Liver (tissue), 3 donors: ENCODE results near the gene STRA6.

ENCODE experiments used
- ATF3 ChIP-seq: IDR thresholded peaks from 2 replicates; pipeline ENCODE4 v1.6.1; 2016; ENCODE audit warnings: antibody characterized with exemption
- CTCF ChIP-seq: fragments of 150-350 bp; IDR thresholded peaks from 2 replicates; pipeline ENCODE4 v1.5.1; 2017; ENCODE audit warnings: improper control_type of control experiment, low read depth, low read length; ENCODE audit not compliant: missing input control
- EGR1 ChIP-seq, 2 donors: IDR thresholded peaks; 2 replicates each; pipeline ENCODE4 v1.6.1; 2016 to 2018; ENCODE audit warnings: antibody characterized with exemption in 2 of 2, low read depth in 2 of 2
- FOXA1 ChIP-seq: IDR thresholded peaks from 2 replicates; pipeline ENCODE4 v1.6.1; 2016; ENCODE audit warnings: antibody characterized with exemption
- HNF4G ChIP-seq: IDR thresholded peaks from 2 replicates; pipeline ENCODE4 v1.6.1; 2016; ENCODE audit warnings: antibody characterized with exemption
- MAX ChIP-seq: IDR thresholded peaks from 2 replicates; pipeline ENCODE4 v1.6.1; 2016; ENCODE audit warnings: antibody characterized with exemption
- RAD21 ChIP-seq, 2 donors: IDR thresholded peaks; 2 replicates each; pipeline ENCODE4 v1.6.1; 2016; ENCODE audit warnings: antibody characterized with exemption in 2 of 2, mild to moderate bottlenecking in 2 of 2
- REST ChIP-seq: IDR thresholded peaks from 2 replicates; pipeline ENCODE4 v1.6.1; 2016; ENCODE audit warnings: antibody characterized with exemption, mild to moderate bottlenecking
- RXRA ChIP-seq, 2 donors: IDR thresholded peaks; 2 replicates each; pipeline ENCODE4 v1.6.1; 2017 to 2018; ENCODE audit warnings: antibody characterized with exemption in 2 of 2, mild to moderate bottlenecking in 1 of 2
- SP1 ChIP-seq: IDR thresholded peaks from 2 replicates; pipeline ENCODE4 v1.6.1; 2018; ENCODE audit warnings: antibody characterized with exemption, mild to moderate bottlenecking
- TAF1 ChIP-seq: conservative IDR thresholded peaks from 2 replicates; pipeline ENCODE4 v1.6.1; 2016; ENCODE audit warnings: antibody characterized with exemption, mild to moderate bottlenecking
- YY1 ChIP-seq: IDR thresholded peaks from 2 replicates; pipeline ENCODE4 v1.6.1; 2016; ENCODE audit warnings: antibody characterized with exemption, mild to moderate bottlenecking
- donor health status: healthy.
- donor health status: healthy.

DNA sequence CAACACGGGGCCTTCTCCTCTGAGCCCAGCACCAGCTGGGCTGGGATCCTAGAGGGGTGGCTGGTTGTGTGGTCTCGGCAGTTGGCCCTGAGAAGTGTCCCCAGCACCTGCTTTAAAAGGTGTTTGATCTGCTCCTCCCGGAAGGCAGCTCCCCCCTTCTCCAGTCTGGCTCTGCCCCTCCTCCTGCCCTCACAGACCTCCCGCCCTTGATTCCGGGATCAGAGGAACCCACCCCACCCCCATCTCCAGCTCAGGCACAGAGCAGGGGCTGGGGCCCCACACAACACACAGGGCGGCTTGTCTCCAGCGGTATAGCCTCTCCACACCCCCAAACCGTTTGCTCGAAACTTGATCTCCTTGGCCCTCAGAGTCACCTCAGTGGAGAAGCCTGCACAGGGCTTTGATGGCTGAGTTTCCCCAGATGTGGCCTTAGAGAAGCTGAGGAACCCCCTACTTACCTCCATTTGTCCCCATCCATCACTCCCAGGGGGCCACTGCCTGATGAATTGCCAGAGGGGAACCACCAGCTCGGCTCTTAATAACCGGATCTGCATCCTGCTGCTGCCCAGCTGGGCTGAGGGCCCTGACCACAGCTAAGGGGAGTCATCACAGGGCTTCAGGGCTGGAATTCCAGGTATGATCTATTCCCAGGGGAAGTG, 6.4 kb upstream of the STRA6 start:
- TF ChIP-seq MAX (no peak), CTCF (no peak), HNF4G (no peak), TAF1 (no peak), ATF3 (no peak), FOXA1 (no peak), REST (no peak), EGR1 (IDR thresholded peaks at IDR 0.05; ENCODE audit: low read depth in 2 of 2) (no peak), SP1 (no peak), RAD21 (IDR thresholded peaks at IDR 0.05) (no peak), RXRA (IDR thresholded peaks at IDR 0.05) (no peak), YY1 (no peak)
